Caco-2 (cell line): Measurements from ENCODE around the gene CD244. TPM values are rescaled to one million over a fixed set of nuclear protein-coding genes. Genes with fewer than 3 reads are reported as not detected.

Experiments used
- BruUV-seq: library from RNA; stranded (reverse); fragments of 400-500 nt; replicated peaks from 2 replicates; lab custom pipeline; 2021; lab: Mats Ljungman, UMichigan
- CTCF ChIA-PET: fragments of 300-600 bp; sonication (Branson Sonifier 250); formaldehyde crosslinking; loops from one replicate; lab custom pipeline; 2022; ENCODE audit warnings: antibody characterized with exemption; lab: Charles Lee
- POLR2A ChIA-PET: fragments of 300-600 bp; sonication (Branson Sonifier 250); formaldehyde crosslinking; loops from one replicate; lab custom pipeline; 2022; ENCODE audit warnings: antibody characterized with exemption; lab: Charles Lee
- DNase-seq, 2 experiments: peaks; one replicate each; pipeline versions ENCODE4 v3.0.0 to v3.0.0-alpha.2; 2020 to 2022
- H3K27me3 ChIP-seq: replicated peaks from 2 replicates; pipeline ENCODE4 v1.6.0; 2011; ENCODE audit warnings: low read length; ENCODE audit not compliant: control insufficient read depth, insufficient read depth
- H3K36me3 ChIP-seq: 2 replicates; pipeline ENCODE4 v1.5.1; 2011; ENCODE audit warnings: low read length; ENCODE audit not compliant: control insufficient read depth, insufficient read depth
- H3K4me1 ChIP-seq: fragments of 250-450 bp; sonication (Bioruptor Pico); 2 replicates; pipeline ENCODE4 v1.5.1; 2020; ENCODE audit warnings: mild to moderate bottlenecking
- H3K4me3 ChIP-seq: 2 replicates; pipeline ENCODE4 v1.5.1; 2011; ENCODE audit warnings: low read depth, mild to moderate bottlenecking, control low read depth, low read length
- H3K9me3 ChIP-seq: fragments of 250-450 bp; sonication (Bioruptor Pico); 2 replicates; pipeline ENCODE4 v1.5.1; 2020; ENCODE audit warnings: mild to moderate bottlenecking, moderate library complexity
- H3K27ac Mint-ChIP-seq: one replicate; pipeline ENCODE4 v1.8.0; 2022; ENCODE audit warnings: mixed read lengths; ENCODE audit not compliant: unreplicated experiment
- H3K27me3 Mint-ChIP-seq: one replicate; pipeline ENCODE4 v1.8.0; 2022; ENCODE audit warnings: mixed read lengths; ENCODE audit not compliant: insufficient read depth, unreplicated experiment
- H3K36me3 Mint-ChIP-seq: one replicate; pipeline ENCODE4 v1.8.0; 2022; ENCODE audit warnings: mild to moderate bottlenecking, mixed read lengths; ENCODE audit not compliant: insufficient read depth, unreplicated experiment
- H3K4me1 Mint-ChIP-seq: one replicate; pipeline ENCODE4 v1.8.0; 2022; ENCODE audit warnings: low read depth, mixed read lengths; ENCODE audit not compliant: unreplicated experiment
- H3K4me3 Mint-ChIP-seq: one replicate; pipeline ENCODE4 v1.8.0; 2022; ENCODE audit warnings: mild to moderate bottlenecking, moderate library complexity, mixed read lengths; ENCODE audit not compliant: unreplicated experiment
- H3K9me3 Mint-ChIP-seq: one replicate; pipeline ENCODE4 v1.8.0; 2022; ENCODE audit warnings: mixed read lengths; ENCODE audit not compliant: unreplicated experiment
- CTCF ChIP-seq, 2 experiments: fragments of 200-600 bp in 1 of 2; IDR thresholded peaks; 1 replicate in 1 of 2; 2 replicates in 1 of 2; pipeline versions ENCODE4 v1.5.1 to v1.8.0; 2011 to 2022; ENCODE audit warnings: antibody characterized with exemption in 1 of 2, control low read depth in 1 of 2, inconsistent platforms in 1 of 2, low read depth in 1 of 2, low read length in 1 of 2, mild to moderate bottlenecking in 1 of 2, moderate library complexity in 1 of 2; ENCODE audit not compliant: insufficient read depth in 1 of 2, severe bottlenecking in 1 of 2, unreplicated experiment in 1 of 2
- intact Hi-C: fragments of 100-400 bp; cut with micrococcal nuclease; formaldehyde crosslinking; loops from one replicate; pipeline ENCODE4 v1.10.0; 2022; ENCODE audit not compliant: unreplicated experiment
- total RNA-seq: library from RNA; stranded (reverse); gene quantifications from 2 replicates; pipeline ENCODE4 v1.2.3, GENCODE V29; 2022

Gene CD244
- total RNA-seq, 1 experiment from 2014 or later = 0.11 TPM

GRCh38 chr1:160821627-160822026 is 41.1 kb downstream of the CD244 start:
- intact Hi-C loops = no loop called here
- Mint-ChIP-seq H3K36me3 (no peaks in the 10 kb centered on the region), H3K4me1 (no peaks in the 10 kb centered on the region), H3K27me3 (no peaks in the 10 kb centered on the region), H3K27ac (no peak overlapping the region), H3K9me3 (no peaks in the 10 kb centered on the region), H3K4me3 (no peak overlapping the region)
- ChIA-PET POLR2A (no interaction called here), CTCF (no interaction called here)
- BruUV-seq = no TSS peak
- H3K36me3 ChIP-seq = no peaks in the 10 kb centered on the region
- no peak for TF ChIP-seq CTCF (IDR thresholded peaks at IDR 0.05; ENCODE audit: insufficient read depth in 1 of 2, low read depth in 1 of 2, low read length in 1 of 2, severe bottlenecking in 1 of 2, unreplicated experiment in 1 of 2)
- H3K9me3 ChIP-seq = no peaks in the 10 kb centered on the region
- H3K4me1 ChIP-seq = 0 out of 2 replicates have a peak, but pooled peaks cover under 1% of the 10 kb centered on the region
- DNase-seq = no peak
- H3K4me3 ChIP-seq = no peak overlapping the region
- H3K27me3 ChIP-seq = no peaks in the 10 kb centered on the region

GRCh38 chr1:160819186-160819585 is 43.5 kb downstream of the CD244 start:
- no peak for TF ChIP-seq CTCF (IDR thresholded peaks at IDR 0.05; ENCODE audit: insufficient read depth in 1 of 2, low read depth in 1 of 2, low read length in 1 of 2, severe bottlenecking in 1 of 2, unreplicated experiment in 1 of 2)
- no peaks in the 10 kb centered on the region for H3K9me3 Mint-ChIP-seq
- Histone ChIP-seq H3K9me3 (no peaks in the 10 kb centered on the region), H3K4me1 (no peaks in the 10 kb centered on the region), H3K4me3 (no peak overlapping the region), H3K36me3 (no peaks in the 10 kb centered on the region), H3K27me3 (no peaks in the 10 kb centered on the region)
- BruUV-seq = no TSS peak
- no peak overlapping the region for H3K4me3 Mint-ChIP-seq
- ChIA-PET CTCF (interaction anchor here (1.2 kb wide), 1 partner anchor 11 kb away, joined by 6 read pairs; no protein-coding TSS in a partner anchor), POLR2A (no interaction called here)
- no peaks in the 10 kb centered on the region for H3K4me1 Mint-ChIP-seq
- H3K36me3 Mint-ChIP-seq = no peaks in the 10 kb centered on the region
- H3K27me3 Mint-ChIP-seq = no peaks in the 10 kb centered on the region
- no peak overlapping the region for H3K27ac Mint-ChIP-seq
- intact Hi-C loops = no loop called here
- no peak for DNase-seq

GRCh38 chr1:160818207-160818937 is 44.3 kb downstream of the CD244 start:
- no TSS peak for BruUV-seq
- H3K4me3 Mint-ChIP-seq = no peak overlapping the region
- no peak overlapping the region for H3K27ac Mint-ChIP-seq
- TF ChIP-seq CTCF (IDR thresholded peaks at IDR 0.05; ENCODE audit: insufficient read depth in 1 of 2, low read depth in 1 of 2, low read length in 1 of 2, severe bottlenecking in 1 of 2, unreplicated experiment in 1 of 2) = no peak
- no peaks in the 10 kb centered on the region for H3K36me3 Mint-ChIP-seq
- H3K36me3 ChIP-seq = no peaks in the 10 kb centered on the region
- H3K27me3 ChIP-seq = no peaks in the 10 kb centered on the region
- POLR2A ChIA-PET = no interaction called here
- H3K4me1 Mint-ChIP-seq = peaks cover 4% of the 10 kb centered on the region
- H3K4me3 ChIP-seq = no peak overlapping the region
- peaks cover 4% of the 10 kb centered on the region for H3K4me1 ChIP-seq
- CTCF ChIA-PET = interaction anchor here (0.7 to 1.2 kb wide), 2 partner anchors 12 to 37 kb away, joined by 3 to 6 read pairs; no protein-coding TSS in a partner anchor
- no peaks in the 10 kb centered on the region for H3K9me3 Mint-ChIP-seq
- H3K27me3 Mint-ChIP-seq = no peaks in the 10 kb centered on the region
- intact Hi-C loops = no loop called here
- no peak for DNase-seq
- H3K9me3 ChIP-seq = no peaks in the 10 kb centered on the region
